HepG2 (cell line): Measurements from ENCODE around the gene RHOT2. TPM values are rescaled to one million over a fixed set of nuclear protein-coding genes. Genes with fewer than 3 reads are reported as not detected.

Experiments used
- AKAP8 ChIP-seq: sonication (generic); formaldehyde crosslinking; IDR thresholded peaks from 2 replicates; pipeline ENCODE4 v1.5.1; 2020; ENCODE audit warnings: mild to moderate bottlenecking, missing genetic modification reagents
- ARNT ChIP-seq: fragments of 450-650 bp; IDR thresholded peaks from 2 replicates; pipeline ENCODE4 v1.6.1; 2017
- ATF5 ChIP-seq: sonication (generic); formaldehyde crosslinking; IDR thresholded peaks from 2 replicates; pipeline ENCODE4 v1.4.0; 2020; ENCODE audit warnings: mild to moderate bottlenecking, low read depth, missing genetic modification reagents
- BRF2 ChIP-seq: sonication (generic); formaldehyde crosslinking; IDR thresholded peaks from 2 replicates; pipeline ENCODE4 v1.8.1; 2022; ENCODE audit warnings: mild to moderate bottlenecking, missing genetic modification reagents
- ERF ChIP-seq: IDR thresholded peaks from 2 replicates; pipeline ENCODE4 v1.6.1; 2018; ENCODE audit warnings: missing biosample characterization, missing genetic modification reagents
- JARID2 ChIP-seq: sonication (generic); formaldehyde crosslinking; IDR thresholded peaks from 2 replicates; pipeline ENCODE4 v1.8.1; 2023; ENCODE audit warnings: missing genetic modification reagents, inconsistent platforms; ENCODE audit not compliant: insufficient replicate concordance
- MBNL3 ChIP-seq: fragments of 250-450 bp; sonication (Bioruptor Pico); conservative IDR thresholded peaks from 2 replicates; pipeline ENCODE4 v1.8.0; 2022; ENCODE audit warnings: mild to moderate bottlenecking, inconsistent platforms
- MED8 ChIP-seq: sonication (generic); formaldehyde crosslinking; IDR thresholded peaks from 2 replicates; pipeline ENCODE4 v1.8.1; 2023; ENCODE audit warnings: mild to moderate bottlenecking, missing genetic modification reagents; ENCODE audit not compliant: insufficient replicate concordance
- NPAS2 ChIP-seq: sonication (generic); formaldehyde crosslinking; IDR thresholded peaks from 2 replicates; pipeline ENCODE4 v1.8.0; 2022; ENCODE audit warnings: mild to moderate bottlenecking, missing genetic modification reagents, borderline replicate concordance
- RBAK ChIP-seq: sonication (generic); formaldehyde crosslinking; IDR thresholded peaks from 2 replicates; pipeline ENCODE4 v1.5.1; 2020; ENCODE audit warnings: mild to moderate bottlenecking, missing genetic modification reagents
- U2AF1 ChIP-seq: fragments of 200-400 bp; formaldehyde crosslinking; optimal IDR thresholded peaks from 2 replicates; pipeline ENCODE3; 2017; ENCODE audit warnings: mild to moderate bottlenecking, low read depth, low read length
- ZBTB7A ChIP-seq: sonication (generic); formaldehyde crosslinking; IDR thresholded peaks from 2 replicates; pipeline ENCODE4 v1.8.0; 2022; ENCODE audit warnings: mild to moderate bottlenecking, missing genetic modification reagents
- ZFP36L2 ChIP-seq: sonication (generic); formaldehyde crosslinking; IDR thresholded peaks from 2 replicates; pipeline ENCODE4 v1.4.0; 2020; ENCODE audit warnings: missing genetic modification reagents
- ZGPAT ChIP-seq: IDR thresholded peaks from 2 replicates; pipeline ENCODE4 v1.6.1; 2016; ENCODE audit warnings: mild to moderate bottlenecking
- ZNF12 ChIP-seq: sonication (generic); formaldehyde crosslinking; IDR thresholded peaks from 2 replicates; pipeline ENCODE4 v1.5.0; 2020; ENCODE audit warnings: missing genetic modification reagents
- ZNF235 ChIP-seq: sonication (generic); formaldehyde crosslinking; IDR thresholded peaks from 2 replicates; pipeline ENCODE4 v1.8.1; 2023; ENCODE audit warnings: mild to moderate bottlenecking, missing genetic modification reagents, borderline replicate concordance
- ZNF251 ChIP-seq: sonication (generic); formaldehyde crosslinking; IDR thresholded peaks from 2 replicates; pipeline ENCODE4 v1.9.0; 2021; ENCODE audit warnings: mild to moderate bottlenecking, missing genetic modification reagents
- ZNF512B ChIP-seq: sonication (generic); formaldehyde crosslinking; IDR thresholded peaks from 2 replicates; pipeline ENCODE4 v1.5.1; 2020; ENCODE audit warnings: missing genetic modification reagents, mild to moderate bottlenecking, borderline replicate concordance
- ZNF589 ChIP-seq: sonication (generic); formaldehyde crosslinking; conservative IDR thresholded peaks from 2 replicates; pipeline ENCODE4 v1.8.0; 2022; ENCODE audit warnings: mild to moderate bottlenecking, moderate library complexity, missing genetic modification reagents
- ZNF644 ChIP-seq: IDR thresholded peaks from 2 replicates; pipeline ENCODE4 v1.6.1; 2016; ENCODE audit warnings: low read depth
- ZNF713 ChIP-seq: sonication (generic); formaldehyde crosslinking; IDR thresholded peaks from 2 replicates; pipeline ENCODE4 v1.4.0; 2020; ENCODE audit warnings: mild to moderate bottlenecking, missing genetic modification reagents
- ZNF792 ChIP-seq: IDR thresholded peaks from 2 replicates; pipeline ENCODE4 v1.6.1; 2016
- ZNF800 ChIP-seq: sonication (generic); formaldehyde crosslinking; IDR thresholded peaks from 2 replicates; pipeline ENCODE4 v1.4.0; 2020; ENCODE audit warnings: missing genetic modification reagents
- polyA plus RNA-seq, 8 experiments: library from polyadenylated mRNA; depleted of rRNA in 3 of 8; stranded (reverse) in 7 of 8; unstranded in 1 of 8; fragments of >200 nt; fragmentation: Illumina TruSeq in 4 of 8; extraction: Trizol in 4 of 8; gene quantifications; 2 replicates each; pipeline versions ENCODE4 v1.2.1 to v1.2.3, GENCODE V29; 2011 to 2016; ENCODE audit warnings: low read depth in 4 of 8, missing spikeins in 1 of 8, mixed read lengths in 1 of 8; ENCODE audit not compliant: insufficient read depth in 1 of 8
- total RNA-seq, 5 experiments: library from RNA; depleted of rRNA; stranded (reverse); fragments of >200 nt; fragmentation: Illumina TruSeq; extraction: Trizol; gene quantifications; 2 replicates each; pipeline ENCODE4 v1.2.3, GENCODE V29; 2016; ENCODE audit warnings: low read depth in 1 of 5

The RHOT2 gene
- total and polyA plus RNA-seq, 2 of the 13 experiments (the other 11 are each of a cell fraction or from before 2014, with no cell fraction given), result 63.6 to 76.9 TPM

GRCh38 chr16:630815-631405, 37.0 kb upstream of the RHOT2 start, which contains the start of gene WFIKKN1 (continued):
- TF ChIP-seq ZNF235 (CRISPR knock-in tag) (no peak), ZNF12 (CRISPR knock-in tag) (0 out of 2 replicates have a peak, but pooled peaks have one; percentile 20), ZNF800 (CRISPR knock-in tag) (0 out of 2 replicates have a peak, but pooled peaks have one; percentile 4), RBAK (no peak), AKAP8 (CRISPR knock-in tag) (peak; percentile 95), ZNF792 (0 out of 2 replicates have a peak, but pooled peaks have one; percentile 38), BRF2 (CRISPR knock-in tag) (no peak), ZBTB7A (CRISPR knock-in tag) (0 out of 2 replicates have a peak, but pooled peaks have one; percentile 11), MBNL3 (CRISPR knock-in tag) (no peak), ARNT (no peak), ZNF589 (CRISPR knock-in tag) (no peak), JARID2 (CRISPR knock-in tag) (no peak), ZNF251 (CRISPR knock-in tag) (0 out of 2 replicates have a peak, but pooled peaks have one; percentile 9), ATF5 (no peak), MED8 (CRISPR knock-in tag) (no peak), ZNF713 (CRISPR knock-in tag) (0 out of 2 replicates have a peak, but pooled peaks have one; percentile 21), ZNF644 (CRISPR knock-in tag) (no peak), ZGPAT (CRISPR knock-in tag) (no peak), ERF (CRISPR knock-in tag) (peak; percentile 15; the same call in 1 of the 2 replicates), ZNF512B (CRISPR knock-in tag) (no peak), U2AF1 (no peak), NPAS2 (CRISPR knock-in tag) (no peak), ZFP36L2 (CRISPR knock-in tag) (no peak)
